OCI-LY7 (cell line): Measurements from ENCODE around the gene TTC14. TPM values are rescaled to one million over a fixed set of nuclear protein-coding genes. Genes with fewer than 3 reads are reported as not detected.
A peak's percentile ranks its signal among the peaks of the same experiment; 100 is the strongest.

Experiments
- BruUV-seq: library from RNA; stranded (reverse); fragments of 400-500 nt; replicated peaks from 2 replicates; lab custom pipeline; 2021; lab: Mats Ljungman, UMichigan
- CTCF ChIA-PET: fragments of 300-600 bp; sonication (Branson Sonifier 250); formaldehyde crosslinking; loops from one replicate; lab custom pipeline; 2022; ENCODE audit warnings: antibody characterized with exemption; ENCODE audit not compliant: unreplicated experiment; lab: Charles Lee
- POLR2A ChIA-PET: fragments of 300-600 bp; sonication (Branson Sonifier 250); formaldehyde crosslinking; loops from one replicate; lab custom pipeline; 2022; ENCODE audit warnings: antibody characterized with exemption; lab: Charles Lee
- DNase-seq: peaks from one replicate; pipeline ENCODE4 v3.0.0-alpha.2; 2015; ENCODE audit warnings: low spot score
- H2AFZ ChIP-seq: fragments of 200-600 bp; sonication (generic), shearing (Covaris generic); 2 replicates; pipeline ENCODE4 v1.6.1; 2014; ENCODE audit warnings: mild to moderate bottlenecking, antibody characterized with exemption, low read length, moderate library complexity
- H3K27ac ChIP-seq: fragments of 200-600 bp; sonication (generic); 2 replicates; pipeline ENCODE4 v1.5.1; 2014; ENCODE audit warnings: mixed run types, low read depth, mild to moderate bottlenecking, moderate library complexity, low read length, inconsistent platforms; ENCODE audit not compliant: poor library complexity, severe bottlenecking
- H3K36me3 ChIP-seq: fragments of 200-600 bp; sonication (generic); 2 replicates; pipeline ENCODE4 v1.6.1; 2014; ENCODE audit warnings: mild to moderate bottlenecking, antibody characterized with exemption, low read length, moderate library complexity, mixed read lengths; ENCODE audit not compliant: insufficient read depth
- H3K4me1 ChIP-seq: fragments of 200-600 bp; sonication (generic); 2 replicates; pipeline ENCODE4 v1.5.1; 2014; ENCODE audit warnings: mild to moderate bottlenecking, low read length; ENCODE audit not compliant: insufficient read depth, poor library complexity, severe bottlenecking
- H3K4me2 ChIP-seq: fragments of 200-600 bp; sonication (generic); 2 replicates; pipeline ENCODE4 v1.6.1; 2014; ENCODE audit warnings: mild to moderate bottlenecking, low read length
- H3K4me3 ChIP-seq: fragments of 200-600 bp; sonication (generic); 2 replicates; pipeline ENCODE4 v1.5.1; 2014; ENCODE audit warnings: mild to moderate bottlenecking, low read depth, low read length; ENCODE audit not compliant: poor library complexity, severe bottlenecking
- H3K79me2 ChIP-seq: fragments of 200-600 bp; sonication (generic); 2 replicates; pipeline ENCODE4 v1.6.1; 2016; ENCODE audit warnings: low read depth, mild to moderate bottlenecking, low read length, moderate library complexity, mixed read lengths; ENCODE audit not compliant: insufficient read depth
- H3K9me2 ChIP-seq: fragments of 200-600 bp; sonication (generic); 2 replicates; pipeline ENCODE4 v1.6.1; 2016; ENCODE audit warnings: mild to moderate bottlenecking, low read length, mixed read lengths; ENCODE audit not compliant: insufficient read depth
- H3K9me3 ChIP-seq: fragments of 200-600 bp; sonication (generic); 2 replicates; pipeline ENCODE4 v1.6.1; 2014; ENCODE audit warnings: mild to moderate bottlenecking, mixed run types, low read length, mixed read lengths
- H4K20me1 ChIP-seq: fragments of 200-600 bp; sonication (generic); 2 replicates; pipeline ENCODE4 v1.6.1; 2014; ENCODE audit warnings: mild to moderate bottlenecking, antibody characterized with exemption, low read length, moderate library complexity, mixed read lengths; ENCODE audit not compliant: insufficient read depth
- CTCF ChIP-seq: fragments of 200-600 bp; sonication (generic); conservative IDR thresholded peaks from 2 replicates; pipeline ENCODE4 v1.5.1; 2014; ENCODE audit warnings: mild to moderate bottlenecking, antibody characterized with exemption, low read length, moderate library complexity, mixed read lengths
- EZH2phosphoT487 ChIP-seq: fragments of 200-600 bp; sonication (generic); IDR thresholded peaks from 2 replicates; pipeline ENCODE4 v1.6.1; 2018; ENCODE audit warnings: low read depth, borderline replicate concordance, mild to moderate bottlenecking, mixed run types, antibody characterized with exemption, low read length, moderate library complexity, mixed read lengths
- intact Hi-C: fragments of 100-400 bp; cut with micrococcal nuclease; formaldehyde crosslinking; loops from one replicate; pipeline ENCODE4 v1.10.0; 2022; ENCODE audit not compliant: unreplicated experiment
- total RNA-seq, 2 experiments: library from RNA; depleted of rRNA in 1 of 2; stranded (reverse); fragments of >200 nt in 1 of 2; shearing (Covaris generic) in 1 of 2; gene quantifications; 2 replicates each; pipeline ENCODE4 v1.2.3, GENCODE V29; 2014 to 2022

The TTC14 gene
- total RNA-seq, 2 experiments from 2014 or later: 52.4 to 72.9 TPM

GRCh38 chr3:180594631-180595558 lies 7.1 kb upstream of the TTC14 start:
- Histone ChIP-seq H3K4me2 (no peak overlapping the region), H3K9me2 (no peaks in the 10 kb centered on the region), H3K4me1 (no peaks in the 10 kb centered on the region), H3K36me3 (no peaks in the 10 kb centered on the region), H4K20me1 (no peaks in the 10 kb centered on the region), H3K79me2 (no peaks in the 10 kb centered on the region), H2AFZ (no peak overlapping the region), H3K27ac (no peak overlapping the region), H3K4me3 (no peak overlapping the region), H3K9me3 (no peaks in the 10 kb centered on the region)
- BruUV-seq: no TSS peak
- ChIA-PET POLR2A (interaction anchor here (1.0 to 1.5 kb wide), 2 partner anchors 9 to 618 kb away, joined by 3 read pairs; no protein-coding TSS in a partner anchor), CTCF (no interaction called here)
- TF ChIP-seq CTCF (peak; percentile 76), EZH2phosphoT487 (no peak)
- peak; percentile 27 for DNase-seq
- intact Hi-C loops: loop anchor here (10.0 kb wide), 1 partner anchor 670 kb away; no protein-coding TSS in a partner anchor

GRCh38 chr3:180595559-180595935 lies 6.4 kb upstream of the TTC14 start:
- H3K9me2 ChIP-seq: no peaks in the 10 kb centered on the region
- ChIA-PET POLR2A (interaction anchor here (1.0 to 1.5 kb wide), 2 partner anchors 8 to 618 kb away, joined by 3 read pairs; no protein-coding TSS in a partner anchor), CTCF (no interaction called here)

More at GRCh38 chr3:180595559-180595935, 6.4 kb upstream of the TTC14 start:
- Histone ChIP-seq H3K4me2 (no peak overlapping the region), H3K4me1 (no peaks in the 10 kb centered on the region), H3K79me2 (no peaks in the 10 kb centered on the region), H4K20me1 (no peaks in the 10 kb centered on the region), H3K4me3 (no peak overlapping the region), H3K27ac (no peak overlapping the region), H2AFZ (no peak overlapping the region), H3K9me3 (no peaks in the 10 kb centered on the region), H3K36me3 (no peaks in the 10 kb centered on the region)
- TF ChIP-seq CTCF (no peak), EZH2phosphoT487 (no peak)
- intact Hi-C loops: loop anchor here (10.0 kb wide), 1 partner anchor 671 kb away; no protein-coding TSS in a partner anchor
- DNase-seq: no peak
- BruUV-seq: no TSS peak
